ENCODE measurements around the gene UFD1. TPM values are rescaled to one million over a fixed set of nuclear protein-coding genes. Genes with fewer than 3 reads are reported as not detected.
A peak's percentile ranks its signal among the peaks of the same experiment; 100 is the strongest.

The UFD1 gene
- total RNA-seq, 4 donors from 2014 or later = 27.9 to 56.1 (median 52.5) TPM

DNA sequence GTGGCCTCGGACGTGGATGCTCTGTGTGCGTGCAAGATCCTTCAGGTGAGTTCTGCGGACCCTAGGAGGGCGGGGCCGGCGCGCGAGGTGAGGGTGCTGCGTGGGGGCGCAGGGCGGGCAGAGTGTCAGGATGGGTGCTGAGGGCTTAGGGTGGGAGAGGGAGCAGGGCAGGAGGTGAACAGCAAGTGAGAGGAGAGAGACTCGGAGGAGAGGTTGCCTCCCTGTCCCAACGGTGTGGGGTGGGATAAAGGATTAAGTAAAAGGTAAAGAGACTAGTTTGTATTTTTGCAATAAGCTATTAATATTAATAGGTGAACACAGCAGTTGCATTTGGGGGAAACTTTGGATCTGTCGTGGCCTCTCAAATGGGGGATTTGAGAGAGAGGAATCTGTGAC, 1.2 kb upstream of the UFD1 start:
- H3K27ac ChIP-seq = no peak overlapping the region
- peaks cover 38% of the 10 kb centered on the region for H3K4me1 ChIP-seq
- no peaks in the 10 kb centered on the region for H3K9me3 ChIP-seq
- no peaks in the 10 kb centered on the region for H3K36me3 ChIP-seq
- WGBS = under 1% methylated on average over 15 of the region's 15 CpGs
- H3K27me3 ChIP-seq = no peaks in the 10 kb centered on the region
- DNase-seq (ENCODE audit: low spot score in 2 of 2) = no peak
- TF ChIP-seq POLR2AphosphoS5 (IDR thresholded peaks at IDR 0.05) (no peak), EP300 (IDR thresholded peaks at IDR 0.05) (no peak), POLR2A (IDR thresholded peaks at IDR 0.05) (no peak)
- TF ChIP-seq, protein P1, sequence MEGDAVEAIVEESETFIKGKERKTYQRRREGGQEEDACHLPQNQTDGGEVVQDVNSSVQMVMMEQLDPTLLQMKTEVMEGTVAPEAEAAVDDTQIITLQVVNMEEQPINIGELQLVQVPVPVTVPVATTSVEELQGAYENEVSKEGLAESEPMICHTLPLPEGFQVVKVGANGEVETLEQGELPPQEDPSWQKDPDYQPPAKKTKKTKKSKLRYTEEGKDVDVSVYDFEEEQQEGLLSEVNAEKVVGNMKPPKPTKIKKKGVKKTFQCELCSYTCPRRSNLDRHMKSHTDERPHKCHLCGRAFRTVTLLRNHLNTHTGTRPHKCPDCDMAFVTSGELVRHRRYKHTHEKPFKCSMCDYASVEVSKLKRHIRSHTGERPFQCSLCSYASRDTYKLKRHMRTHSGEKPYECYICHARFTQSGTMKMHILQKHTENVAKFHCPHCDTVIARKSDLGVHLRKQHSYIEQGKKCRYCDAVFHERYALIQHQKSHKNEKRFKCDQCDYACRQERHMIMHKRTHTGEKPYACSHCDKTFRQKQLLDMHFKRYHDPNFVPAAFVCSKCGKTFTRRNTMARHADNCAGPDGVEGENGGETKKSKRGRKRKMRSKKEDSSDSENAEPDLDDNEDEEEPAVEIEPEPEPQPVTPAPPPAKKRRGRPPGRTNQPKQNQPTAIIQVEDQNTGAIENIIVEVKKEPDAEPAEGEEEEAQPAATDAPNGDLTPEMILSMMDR (IDR thresholded peaks at IDR 0.05) = no peak
- peak overlapping the region; percentile 75 for H3K4me3 ChIP-seq

DNA sequence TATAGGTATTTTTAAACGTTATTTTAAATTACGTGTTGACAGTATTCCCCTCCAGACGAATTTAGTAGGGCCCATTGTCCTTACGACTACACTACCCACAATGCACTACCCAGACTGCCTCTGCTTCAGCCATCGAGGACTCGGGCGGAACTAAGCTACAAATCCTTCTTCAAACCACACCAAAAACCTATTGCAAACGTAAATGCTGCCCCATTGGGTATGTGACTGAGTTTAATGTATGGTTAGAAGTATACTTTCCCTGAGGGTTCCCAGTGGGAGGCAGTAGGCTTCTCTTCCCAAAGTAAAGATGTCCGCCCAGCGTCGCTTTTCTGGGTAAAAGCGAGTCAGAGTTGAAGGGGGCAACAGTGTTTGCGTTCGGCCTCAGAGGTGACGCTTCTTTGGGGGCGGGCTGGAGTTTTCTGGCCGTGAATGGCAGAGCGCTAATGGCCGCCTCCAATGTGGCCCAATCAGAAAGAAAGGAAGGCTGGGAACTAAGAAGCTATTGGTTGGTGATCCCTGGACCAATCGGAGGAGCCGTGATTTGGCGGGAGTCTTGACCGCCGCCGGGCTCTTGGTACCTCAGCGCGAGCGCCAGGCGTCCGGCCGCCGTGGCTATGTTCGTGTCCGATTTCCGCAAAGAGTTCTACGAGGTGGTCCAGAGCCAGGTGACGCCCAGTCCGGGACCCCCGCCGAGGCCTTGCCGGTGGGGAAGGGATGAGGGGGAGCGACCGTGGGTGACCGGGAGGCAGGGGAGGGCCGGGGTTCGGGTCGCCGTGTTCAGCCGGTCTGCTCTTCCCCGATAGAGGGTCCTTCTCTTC, 571 bp upstream of the UFD1 start, which contains the start of gene CDC45:
TSS of gene CDC45 (plus strand) at position 566 of the 818 bp plus-strand sequence. CDS start at position 615, 49 bp downstream.
- H3K27ac ChIP-seq = peak within 1 kb of the TSS; percentile 97
- H3K9me3 ChIP-seq = no peaks in the 10 kb centered on the region
- TF ChIP-seq POLR2A (IDR thresholded peaks at IDR 0.05) = no peak
- peak within 1 kb of the TSS; percentile 75 for H3K4me3 ChIP-seq
- 0% methylated on average over 18 of the region's 50 CpGs for WGBS
- H3K4me1 ChIP-seq = peaks cover 44% of the 10 kb centered on the region
- H3K27me3 ChIP-seq = no peaks in the 10 kb centered on the region
- H3K36me3 ChIP-seq = peaks cover 4% of the 10 kb centered on the region
- peak; percentile 98 for DNase-seq (ENCODE audit: low spot score in 2 of 2)

DNA sequence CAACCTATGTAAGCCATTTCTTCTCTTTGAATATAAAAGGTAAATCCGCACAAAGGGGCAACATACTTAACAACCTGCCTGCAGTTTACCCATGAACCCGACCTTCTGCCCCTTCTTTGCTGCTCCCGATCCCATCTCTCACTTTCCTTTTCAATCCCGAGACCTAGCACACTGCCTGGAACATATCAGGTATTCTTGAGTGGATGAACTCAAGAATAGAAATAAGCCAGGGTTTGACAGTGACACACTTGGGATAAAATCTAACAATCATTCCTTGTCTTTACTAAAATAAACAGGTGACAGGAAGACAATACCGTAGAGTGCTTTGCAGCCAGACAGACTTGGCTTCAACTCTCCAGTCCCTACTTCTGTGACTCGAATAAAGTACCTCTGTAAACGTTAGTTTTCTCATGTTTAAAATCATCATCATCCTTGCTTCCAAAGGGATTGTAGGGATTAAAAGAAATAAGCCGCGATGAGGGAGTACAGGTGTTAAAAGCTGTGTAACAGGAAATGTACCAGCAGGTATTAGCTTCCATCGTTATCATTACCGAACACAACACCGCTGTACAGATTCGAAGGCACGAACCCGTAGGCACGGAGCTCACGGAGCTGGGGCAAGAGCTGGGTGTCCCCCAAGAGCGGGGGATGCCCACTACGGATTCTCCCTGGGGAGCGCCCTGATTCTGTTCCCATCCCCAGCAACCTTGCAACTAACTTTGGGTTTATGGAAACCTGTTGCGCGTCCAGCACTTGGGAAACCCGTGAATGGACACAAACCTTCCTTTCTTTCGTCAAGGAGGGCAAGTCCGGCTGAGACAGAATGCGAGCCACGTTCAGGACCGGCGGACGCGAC, 720 bp downstream of the UFD1 start:
- H3K27me3 ChIP-seq = no peaks in the 10 kb centered on the region
- H3K36me3 ChIP-seq = peaks cover 14% of the 10 kb centered on the region
- WGBS = 2% methylated on average over 24 of the region's 31 CpGs
- peaks cover 53% of the 10 kb centered on the region for H3K4me1 ChIP-seq
- peak overlapping the region; percentile 75 for H3K4me3 ChIP-seq
- no peaks in the 10 kb centered on the region for H3K9me3 ChIP-seq
- H3K27ac ChIP-seq = peak overlapping the region; percentile 97
- TF ChIP-seq POLR2A (IDR thresholded peaks at IDR 0.05) (no peak), POLR2AphosphoS5 (IDR thresholded peaks at IDR 0.05) (no peak), EP300 (IDR thresholded peaks at IDR 0.05) (no peak)
- TF ChIP-seq, protein P1 (IDR thresholded peaks at IDR 0.05) = no peak
- no peak for DNase-seq (ENCODE audit: low spot score in 2 of 2)

DNA sequence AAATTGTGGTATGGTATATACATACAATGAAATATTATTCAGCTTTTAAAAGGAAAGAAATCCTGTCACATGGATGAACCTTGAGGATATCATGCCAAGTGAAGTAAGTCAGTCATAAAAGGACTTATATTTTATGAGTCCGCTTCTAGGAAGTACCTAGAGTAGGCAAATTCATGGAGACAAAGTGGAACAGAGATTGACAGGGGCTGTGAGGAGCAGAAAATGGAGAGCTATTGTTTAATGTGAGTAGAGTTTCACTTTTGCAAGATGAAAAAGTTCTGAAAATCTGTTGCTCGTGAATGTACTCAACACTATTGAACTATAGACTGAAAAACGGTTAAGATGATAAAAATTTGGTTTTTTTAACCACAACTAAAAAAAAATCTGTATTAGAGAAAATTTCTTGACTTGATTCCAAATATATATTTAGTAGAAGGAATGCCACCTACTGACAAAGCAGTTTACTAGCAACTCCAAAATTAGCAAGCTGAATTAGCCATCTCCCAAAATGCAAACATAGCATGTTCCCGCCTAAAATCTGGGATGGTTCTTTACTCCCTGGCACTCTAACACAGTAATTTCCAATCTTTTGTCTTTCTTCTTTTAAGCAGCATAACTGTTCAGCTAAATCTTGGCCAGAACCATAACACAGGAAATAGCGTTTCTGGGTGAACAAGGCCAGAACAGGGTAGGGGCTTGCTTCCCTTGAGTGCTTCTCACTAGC, 1.5 kb downstream of the UFD1 start:
- WGBS = 15% methylated on average over 5 of the region's 5 CpGs
- Histone ChIP-seq H3K4me3 (peak overlapping the region; percentile 75), H3K27ac (no peak overlapping the region), H3K9me3 (no peaks in the 10 kb centered on the region), H3K4me1 (peaks cover 53% of the 10 kb centered on the region), H3K27me3 (no peaks in the 10 kb centered on the region), H3K36me3 (peaks cover 22% of the 10 kb centered on the region)
- DNase-seq (ENCODE audit: low spot score in 2 of 2) = no peak
- TF ChIP-seq POLR2AphosphoS5 (IDR thresholded peaks at IDR 0.05) = no peak
- TF ChIP-seq POLR2A (IDR thresholded peaks at IDR 0.05) = no peak
- TF ChIP-seq, protein P1 (IDR thresholded peaks at IDR 0.05) = no peak
- TF ChIP-seq EP300 (IDR thresholded peaks at IDR 0.05) = no peak

DNA sequence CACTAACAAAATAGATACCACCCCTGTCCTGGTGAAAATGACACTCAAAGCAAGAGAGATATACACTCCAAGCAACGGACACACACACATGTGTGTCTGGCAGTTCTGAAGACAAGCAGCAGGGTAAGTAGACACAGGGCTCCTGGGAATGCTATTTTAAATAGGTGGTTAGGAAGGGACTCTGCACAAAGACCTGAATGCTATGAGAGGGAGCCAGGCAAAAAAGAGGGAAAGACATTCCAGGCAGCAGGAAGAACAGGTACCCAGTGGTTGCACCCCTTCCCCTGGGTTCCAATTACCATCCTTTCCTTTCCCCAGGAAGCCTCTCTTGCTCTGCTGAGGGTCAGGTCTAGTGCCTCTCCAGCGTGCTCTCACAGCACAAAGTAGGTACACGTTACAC, 3.0 kb downstream of the UFD1 start:
- WGBS = 54% methylated on average over 3 of the region's 3 CpGs
- no peak for DNase-seq (ENCODE audit: low spot score in 2 of 2)
- no peak overlapping the region for H3K27ac ChIP-seq

More for the DNA sequence above, 3.0 kb downstream of the UFD1 start:
- Histone ChIP-seq H3K9me3 (no peaks in the 10 kb centered on the region), H3K27me3 (no peaks in the 10 kb centered on the region), H3K4me1 (peaks cover 53% of the 10 kb centered on the region), H3K36me3 (peaks cover 36% of the 10 kb centered on the region), H3K4me3 (no peak overlapping the region)
- TF ChIP-seq, protein P1 (IDR thresholded peaks at IDR 0.05) = no peak
- TF ChIP-seq POLR2AphosphoS5 (IDR thresholded peaks at IDR 0.05) (no peak), POLR2A (IDR thresholded peaks at IDR 0.05) (no peak), EP300 (IDR thresholded peaks at IDR 0.05) (no peak)
